Common myeloid progenitor, CD34-positive (primary cell): Measurements from ENCODE around the gene SSTR5.

Experiments used
- CTCF ChIA-PET: fragments of 350-600 bp; sonication (Branson Sonifier 250); formaldehyde crosslinking; loops from one replicate; lab custom pipeline; 2021; ENCODE audit warnings: antibody characterized with exemption; lab: Charles Lee
- POLR2A ChIA-PET: fragments of 350-600 bp; sonication (Branson Sonifier 250); formaldehyde crosslinking; loops from one replicate; lab custom pipeline; 2021; ENCODE audit warnings: antibody characterized with exemption; lab: Charles Lee
- DNase-seq, 3 donors: peaks; one replicate each; pipeline versions ENCODE4 v3.0.0 to v3.0.0-alpha.2; 2013
- H3K27ac ChIP-seq, 2 experiments: 1 replicate in 1 of 2; 2 replicates in 1 of 2; pipeline ENCODE4 v1.7.0; 2013; ENCODE audit warnings: inconsistent platforms in 2 of 2, low read length in 2 of 2, mild to moderate bottlenecking in 2 of 2, low read depth in 1 of 2, moderate library complexity in 1 of 2; ENCODE audit not compliant: severe bottlenecking in 2 of 2, insufficient read depth in 1 of 2, poor library complexity in 1 of 2
- H3K27me3 ChIP-seq, 5 experiments: replicated peaks in 2 of 5; 1 replicate in 3 of 5; 2 replicates in 2 of 5; pipeline versions ENCODE4 v1.6.1 to v1.7.0; 2013; ENCODE audit warnings: low read length in 4 of 5, mild to moderate bottlenecking in 2 of 5, moderate library complexity in 2 of 5, inconsistent platforms in 1 of 5; ENCODE audit not compliant: insufficient read depth in 5 of 5, control insufficient read depth in 4 of 5
- H3K36me3 ChIP-seq, 4 experiments: 1 replicate in 2 of 4; 2 replicates in 2 of 4; pipeline versions ENCODE4 v1.6.1 to v1.7.0; 2013; ENCODE audit warnings: low read length in 3 of 4, control low read depth in 1 of 4, mild to moderate bottlenecking in 1 of 4; ENCODE audit not compliant: control insufficient read depth in 4 of 4, insufficient read depth in 4 of 4
- H3K4me1 ChIP-seq, 4 experiments: 1 replicate in 3 of 4; 2 replicates in 1 of 4; pipeline versions ENCODE4 v1.6.1 to v1.7.1; 2013; ENCODE audit warnings: low read length in 3 of 4, mild to moderate bottlenecking in 3 of 4, control low read depth in 1 of 4, inconsistent platforms in 1 of 4, moderate library complexity in 1 of 4; ENCODE audit not compliant: control insufficient read depth in 4 of 4, insufficient read depth in 4 of 4; ENCODE audit errors: control extremely low read depth in 1 of 4
- H3K4me3 ChIP-seq, 7 experiments: 1 replicate in 4 of 7; 2 replicates in 3 of 7; pipeline versions ENCODE4 v1.5.1 to v1.7.0; 2013; ENCODE audit warnings: mild to moderate bottlenecking in 7 of 7, low read length in 6 of 7, moderate library complexity in 6 of 7, inconsistent platforms in 2 of 7, low read depth in 2 of 7, control low read depth in 1 of 7; ENCODE audit not compliant: insufficient read depth in 4 of 7, control insufficient read depth in 1 of 7; ENCODE audit errors: extremely low read depth in 1 of 7
- H3K9me3 ChIP-seq, 5 experiments: 1 replicate in 4 of 5; 2 replicates in 1 of 5; pipeline versions ENCODE4 v1.6.1 to v1.7.1; 2013; ENCODE audit warnings: low read length in 4 of 5, mild to moderate bottlenecking in 2 of 5, inconsistent platforms in 1 of 5, low read depth in 1 of 5, moderate library complexity in 1 of 5; ENCODE audit not compliant: control insufficient read depth in 4 of 5, insufficient read depth in 2 of 5; ENCODE audit errors: control extremely low read depth in 1 of 5
- WGBS: methylation state at CpG from one replicate; pipeline ENCODE4 v1.1.5; 2013; ENCODE audit not compliant: insufficient coverage; 5-methylcytosine and 5-hydroxymethylcytosine counted together

Gene SSTR5

DNA sequence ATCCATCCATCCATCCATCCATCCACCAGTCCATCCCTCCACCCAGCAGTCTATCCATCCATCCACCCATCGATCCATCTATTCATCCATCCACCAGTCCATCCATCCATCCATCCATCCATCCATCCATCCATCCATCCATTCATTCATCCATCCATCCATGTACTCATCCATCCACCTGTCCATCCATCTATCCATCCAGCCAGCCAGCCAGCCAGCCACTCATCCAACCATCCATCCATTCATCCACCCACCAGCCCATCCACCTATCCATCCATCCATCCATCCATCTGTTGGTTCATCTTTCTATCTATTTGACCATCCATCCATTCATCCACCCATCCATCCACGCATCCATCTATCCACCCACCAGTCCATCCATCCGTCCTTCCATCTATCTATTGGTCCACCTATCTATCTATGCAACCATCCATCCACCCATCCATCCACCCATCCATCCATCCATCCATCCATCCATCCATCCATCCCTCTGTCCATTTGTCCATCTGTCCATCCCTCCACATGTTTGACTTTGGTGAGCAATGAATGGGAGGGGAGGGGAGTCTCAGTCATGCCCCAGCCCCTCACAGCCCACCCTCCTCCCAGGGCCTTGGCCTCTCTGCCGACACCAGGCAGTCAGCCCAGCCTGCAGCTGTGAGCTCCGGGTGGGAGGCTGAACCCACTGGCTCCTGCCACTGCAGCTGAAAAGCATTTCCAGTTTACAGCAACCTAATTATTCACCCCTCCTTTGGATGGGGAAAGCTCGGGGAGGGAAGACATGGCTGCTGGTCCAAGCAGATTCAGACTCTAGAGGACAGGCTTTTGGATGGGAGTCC lies 38.1 kb upstream of the SSTR5 start:
- no peak overlapping the region for H3K4me3 ChIP-seq
- H3K27me3 ChIP-seq: peaks cover 0 to 54% (median 4%) of the 10 kb centered on the region in 5 experiments
- H3K4me1 ChIP-seq: no peaks in the 10 kb centered on the region
- no peak overlapping the region for H3K27ac ChIP-seq
- no peak for DNase-seq
- peaks cover 0 to 9% (median 0%) of the 10 kb centered on the region in 5 experiments for H3K9me3 ChIP-seq
- POLR2A ChIA-PET: no interaction called here
- WGBS: 100% methylated on average over 2 of the region's 6 CpGs
- CTCF ChIA-PET: no interaction called here
- no peaks in the 10 kb centered on the region for H3K36me3 ChIP-seq

- Histone ChIP-seq H3K9me3 (peaks cover 0 to 9% (median 0%) of the 10 kb centered on the region in 5 experiments), H3K27ac (no peak overlapping the region), H3K27me3 (peaks cover 0 to 52% (median 4%) of the 10 kb centered on the region in 5 experiments), H3K4me3 (no peak overlapping the region), H3K4me1 (no peaks in the 10 kb centered on the region), H3K36me3 (no peaks in the 10 kb centered on the region)
- ChIA-PET CTCF (no interaction called here), POLR2A (no interaction called here)
- 90% methylated on average over 5 of the region's 7 CpGs for WGBS
- no peak for DNase-seq
These were observed 37.5 kb upstream of the SSTR5 start for GRCh38 chr16:1035066-1035415.

- H3K4me1 ChIP-seq: no peaks in the 10 kb centered on the region
- DNase-seq: no peak
- no peak overlapping the region for H3K4me3 ChIP-seq
- 68% methylated on average over 11 of the region's 15 CpGs for WGBS
- H3K9me3 ChIP-seq: peaks cover 0 to 11% (median 0%) of the 10 kb centered on the region in 5 experiments
- no peaks in the 10 kb centered on the region for H3K36me3 ChIP-seq
- peaks cover 0 to 43% (median 4%) of the 10 kb centered on the region in 5 experiments for H3K27me3 ChIP-seq
- POLR2A ChIA-PET: no interaction called here
- no peak overlapping the region for H3K27ac ChIP-seq
- CTCF ChIA-PET: no interaction called here
These were observed 36.4 kb upstream of the SSTR5 start for GRCh38 chr16:1036166-1036565.

GRCh38 chr16:1036726-1037393 lies 35.7 kb upstream of the SSTR5 start:
- H3K27me3 ChIP-seq: peaks cover 0 to 38% (median 4%) of the 10 kb centered on the region in 5 experiments

GRCh38 chr16:1037394-1038257 lies 34.9 kb upstream of the SSTR5 start:
- Histone ChIP-seq H3K4me3 (no peak overlapping the region), H3K4me1 (no peaks in the 10 kb centered on the region), H3K27me3 (peaks cover 0 to 38% (median 4%) of the 10 kb centered on the region in 5 experiments), H3K9me3 (peaks cover 0 to 18% (median 12%) of the 10 kb centered on the region in 5 experiments), H3K27ac (no peak overlapping the region), H3K36me3 (no peaks in the 10 kb centered on the region)
- WGBS: 72% methylated on average over 22 of the region's 31 CpGs
- POLR2A ChIA-PET: no interaction called here
- DNase-seq: no peak
- CTCF ChIA-PET: interaction anchor here (1.4 kb wide), 1 partner anchor 71 kb away, joined by 3 read pairs; no protein-coding TSS in a partner anchor

More at GRCh38 chr16:1036726-1037393, 35.7 kb upstream of the SSTR5 start:
- no peak overlapping the region for H3K27ac ChIP-seq
- H3K4me3 ChIP-seq: no peak overlapping the region
- H3K4me1 ChIP-seq: no peaks in the 10 kb centered on the region
- ChIA-PET CTCF (interaction anchor here (1.4 kb wide), 1 partner anchor 72 kb away, joined by 3 read pairs; no protein-coding TSS in a partner anchor), POLR2A (no interaction called here)
- no peaks in the 10 kb centered on the region for H3K36me3 ChIP-seq
- no peak for DNase-seq
- WGBS: 57% methylated on average over 16 of the region's 21 CpGs
- peaks cover 0 to 13% (median 7%) of the 10 kb centered on the region in 5 experiments for H3K9me3 ChIP-seq

DNA sequence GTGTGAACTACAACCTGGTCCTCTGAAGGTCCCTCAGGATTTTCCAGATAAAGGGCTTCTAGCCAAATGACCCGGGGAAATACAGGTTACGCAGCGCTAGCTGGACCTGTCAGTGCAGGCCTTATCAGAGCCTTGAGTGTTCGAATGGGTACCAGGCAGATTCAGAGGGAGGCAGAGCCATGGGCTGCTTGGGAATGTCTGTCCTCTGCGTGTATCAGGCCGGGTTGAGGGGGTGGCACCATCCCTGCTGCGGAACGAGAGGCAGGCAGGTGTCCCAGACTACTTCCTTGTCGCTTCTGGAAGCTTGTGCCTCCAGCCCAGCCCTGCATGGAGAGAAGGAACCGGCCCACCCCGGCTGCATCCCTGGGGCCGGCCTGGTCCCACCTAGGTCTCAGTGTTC lies 33.6 kb upstream of the SSTR5 start:
- WGBS: 93% methylated on average over 11 of the region's 12 CpGs
- H3K4me1 ChIP-seq: no peaks in the 10 kb centered on the region
- peaks cover 0 to 13% (median 9%) of the 10 kb centered on the region in 5 experiments for H3K9me3 ChIP-seq
- ChIA-PET CTCF (no interaction called here), POLR2A (no interaction called here)
- H3K36me3 ChIP-seq: no peaks in the 10 kb centered on the region
- H3K4me3 ChIP-seq: no peak overlapping the region
- peaks cover 0 to 38% (median 4%) of the 10 kb centered on the region in 5 experiments for H3K27me3 ChIP-seq
- no peak for DNase-seq
- no peak overlapping the region for H3K27ac ChIP-seq
